Parathyroid adenoma (tissue), 2 donors: ENCODE measurements around the gene RUNX2.

Experiments
- H2AFZ ChIP-seq: fragments of 300-600 bp; sonication (generic); one replicate; pipeline ENCODE4 v1.7.0; 2017; ENCODE audit warnings: antibody characterized with exemption, mild to moderate bottlenecking
- H3K27ac ChIP-seq: fragments of 300-600 bp; sonication (generic); one replicate; pipeline ENCODE4 v1.7.0; 2017
- H3K27me3 ChIP-seq: fragments of 300-600 bp; sonication (generic); one replicate; pipeline ENCODE4 v1.7.0; 2017; ENCODE audit warnings: low read length; ENCODE audit not compliant: control insufficient read depth, insufficient read depth
- H3K36me3 ChIP-seq: fragments of 300-600 bp; sonication (generic); one replicate; pipeline ENCODE4 v1.7.0; 2017; ENCODE audit warnings: low read length; ENCODE audit not compliant: control insufficient read depth, insufficient read depth
- H3K4me1 ChIP-seq: fragments of 300-600 bp; sonication (generic); one replicate; pipeline ENCODE4 v1.7.0; 2017; ENCODE audit warnings: control low read depth
- H3K4me2 ChIP-seq: fragments of 300-600 bp; sonication (generic); one replicate; pipeline ENCODE4 v1.7.0; 2017; ENCODE audit warnings: low read length
- H3K4me3 ChIP-seq: fragments of 300-600 bp; sonication (generic); one replicate; pipeline ENCODE4 v1.7.0; 2017; ENCODE audit warnings: low read depth, low read length
- H3K79me2 ChIP-seq: fragments of 300-600 bp; sonication (generic); one replicate; pipeline ENCODE4 v1.7.0; 2017; ENCODE audit warnings: control low read depth
- H3K9ac ChIP-seq: fragments of 300-600 bp; sonication (generic); one replicate; pipeline ENCODE4 v1.7.0; 2017; ENCODE audit warnings: mild to moderate bottlenecking
- H3K9me3 ChIP-seq: fragments of 300-600 bp; sonication (generic); one replicate; pipeline ENCODE4 v1.7.0; 2017; ENCODE audit warnings: low read length; ENCODE audit not compliant: control insufficient read depth
- TF ChIP-seq, protein P1 (sequence below): fragments of 300-600 bp; sonication (generic); IDR thresholded peaks from one replicate; pipeline ENCODE4 v1.7.0; 2017; ENCODE audit warnings: antibody characterized with exemption, mild to moderate bottlenecking
- donor health status: primary hyperparathyroidism.

Gene RUNX2

DNA sequence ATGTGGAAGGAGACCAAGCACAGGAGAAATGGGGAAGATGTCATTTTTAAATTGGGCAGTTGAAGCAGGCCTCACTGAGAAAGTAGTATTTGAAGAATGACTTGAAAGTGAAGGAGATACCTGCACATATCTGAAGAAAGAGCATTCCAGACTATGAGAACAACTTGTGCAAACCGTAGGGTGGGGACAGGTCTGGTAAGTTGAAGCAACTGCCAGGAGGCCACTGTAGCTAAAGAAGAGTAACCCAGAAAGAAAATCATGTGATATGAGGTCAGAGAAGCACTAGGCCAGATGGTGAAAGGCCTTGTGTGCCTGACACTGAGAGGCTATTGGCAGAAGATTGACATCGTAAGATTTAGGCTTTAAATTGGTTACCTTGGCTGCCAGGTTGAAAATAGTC lies 54.3 kb downstream of the RUNX2 start:
- Histone ChIP-seq H3K4me3 (no peak overlapping the region), H3K79me2 (no peaks in the 10 kb centered on the region), H3K4me2 (no peak overlapping the region), H3K27ac (no peak overlapping the region), H3K36me3 (no peaks in the 10 kb centered on the region), H3K9ac (no peak overlapping the region), H3K27me3 (no peaks in the 10 kb centered on the region), H2AFZ (no peak overlapping the region), H3K9me3 (no peaks in the 10 kb centered on the region), H3K4me1 (no peaks in the 10 kb centered on the region)
- TF ChIP-seq, protein P1, sequence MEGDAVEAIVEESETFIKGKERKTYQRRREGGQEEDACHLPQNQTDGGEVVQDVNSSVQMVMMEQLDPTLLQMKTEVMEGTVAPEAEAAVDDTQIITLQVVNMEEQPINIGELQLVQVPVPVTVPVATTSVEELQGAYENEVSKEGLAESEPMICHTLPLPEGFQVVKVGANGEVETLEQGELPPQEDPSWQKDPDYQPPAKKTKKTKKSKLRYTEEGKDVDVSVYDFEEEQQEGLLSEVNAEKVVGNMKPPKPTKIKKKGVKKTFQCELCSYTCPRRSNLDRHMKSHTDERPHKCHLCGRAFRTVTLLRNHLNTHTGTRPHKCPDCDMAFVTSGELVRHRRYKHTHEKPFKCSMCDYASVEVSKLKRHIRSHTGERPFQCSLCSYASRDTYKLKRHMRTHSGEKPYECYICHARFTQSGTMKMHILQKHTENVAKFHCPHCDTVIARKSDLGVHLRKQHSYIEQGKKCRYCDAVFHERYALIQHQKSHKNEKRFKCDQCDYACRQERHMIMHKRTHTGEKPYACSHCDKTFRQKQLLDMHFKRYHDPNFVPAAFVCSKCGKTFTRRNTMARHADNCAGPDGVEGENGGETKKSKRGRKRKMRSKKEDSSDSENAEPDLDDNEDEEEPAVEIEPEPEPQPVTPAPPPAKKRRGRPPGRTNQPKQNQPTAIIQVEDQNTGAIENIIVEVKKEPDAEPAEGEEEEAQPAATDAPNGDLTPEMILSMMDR = no peak

DNA sequence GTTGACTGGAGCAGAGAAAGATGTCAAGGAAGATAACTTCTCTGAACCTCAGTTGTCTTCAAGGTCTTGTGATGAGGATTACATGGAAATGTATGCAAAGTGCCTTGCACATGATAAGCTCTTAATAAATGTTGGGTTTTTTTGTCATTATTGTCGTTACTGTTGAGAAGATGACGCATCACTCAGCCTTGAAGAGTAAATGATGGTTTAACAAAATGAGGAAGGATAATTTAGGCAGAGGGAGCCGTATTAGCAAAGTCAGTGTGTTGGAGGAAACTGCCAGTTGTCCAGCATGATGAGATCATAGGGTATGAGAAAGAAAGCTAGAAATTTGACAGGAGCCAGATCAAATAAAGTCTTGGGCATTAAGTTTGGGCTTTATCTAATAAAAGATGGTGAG lies 58.4 kb downstream of the RUNX2 start:
- Histone ChIP-seq H3K4me3 (no peak overlapping the region), H3K9ac (no peak overlapping the region), H3K4me1 (no peaks in the 10 kb centered on the region), H3K4me2 (no peak overlapping the region), H3K27me3 (no peaks in the 10 kb centered on the region), H3K9me3 (no peaks in the 10 kb centered on the region), H3K27ac (no peak overlapping the region), H2AFZ (no peak overlapping the region), H3K79me2 (no peaks in the 10 kb centered on the region), H3K36me3 (no peaks in the 10 kb centered on the region)
- TF ChIP-seq, protein P1 = no peak

DNA sequence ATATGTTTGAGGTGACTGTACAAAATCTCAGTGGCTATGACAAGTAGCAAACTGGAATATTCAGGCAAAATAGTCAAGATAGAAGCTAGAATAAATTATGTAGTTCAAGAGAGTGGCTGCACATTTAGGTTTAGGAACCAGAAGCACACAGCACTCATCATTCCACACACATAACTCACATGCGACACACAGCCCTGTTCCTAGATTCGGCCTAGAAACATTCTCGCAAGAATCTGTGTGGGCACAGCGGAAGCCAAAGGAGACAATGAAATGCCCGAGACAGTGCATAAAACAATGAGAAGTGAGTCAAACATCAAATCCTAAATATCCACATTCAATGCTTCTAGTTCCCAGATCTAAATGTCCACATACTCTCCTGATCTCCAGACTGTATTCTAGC lies 59.1 kb downstream of the RUNX2 start:
- Histone ChIP-seq H3K27me3 (no peaks in the 10 kb centered on the region), H2AFZ (no peak overlapping the region), H3K9ac (no peak overlapping the region), H3K4me2 (no peak overlapping the region), H3K79me2 (no peaks in the 10 kb centered on the region), H3K4me1 (no peaks in the 10 kb centered on the region), H3K27ac (no peak overlapping the region), H3K9me3 (no peaks in the 10 kb centered on the region), H3K36me3 (no peaks in the 10 kb centered on the region), H3K4me3 (no peak overlapping the region)
- TF ChIP-seq, protein P1 = no peak

DNA sequence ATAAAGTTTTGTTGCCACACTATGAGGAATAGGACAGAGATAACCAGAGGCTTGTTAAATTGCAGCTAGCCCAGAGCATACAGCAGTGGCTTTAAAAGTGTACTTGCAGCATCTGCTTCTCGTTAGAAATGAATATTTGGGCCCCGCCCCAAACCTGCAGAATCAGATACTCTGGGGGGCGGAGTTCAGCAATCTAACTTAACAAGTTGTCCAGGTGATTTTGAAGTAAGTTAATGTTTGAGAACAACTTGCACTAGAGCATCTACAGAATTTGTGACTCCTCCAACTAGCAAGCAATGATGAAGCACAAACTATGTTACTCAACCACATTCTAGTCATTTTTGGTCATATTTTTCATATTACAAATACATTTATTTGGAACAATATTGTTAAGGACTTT lies 60.2 kb downstream of the RUNX2 start:
- Histone ChIP-seq H3K9me3 (no peaks in the 10 kb centered on the region), H3K9ac (no peak overlapping the region), H3K36me3 (no peaks in the 10 kb centered on the region), H3K4me1 (no peaks in the 10 kb centered on the region), H2AFZ (no peak overlapping the region), H3K4me2 (no peak overlapping the region), H3K79me2 (no peaks in the 10 kb centered on the region), H3K27ac (no peak overlapping the region), H3K4me3 (no peak overlapping the region), H3K27me3 (no peaks in the 10 kb centered on the region)
- TF ChIP-seq, protein P1 = no peak

DNA sequence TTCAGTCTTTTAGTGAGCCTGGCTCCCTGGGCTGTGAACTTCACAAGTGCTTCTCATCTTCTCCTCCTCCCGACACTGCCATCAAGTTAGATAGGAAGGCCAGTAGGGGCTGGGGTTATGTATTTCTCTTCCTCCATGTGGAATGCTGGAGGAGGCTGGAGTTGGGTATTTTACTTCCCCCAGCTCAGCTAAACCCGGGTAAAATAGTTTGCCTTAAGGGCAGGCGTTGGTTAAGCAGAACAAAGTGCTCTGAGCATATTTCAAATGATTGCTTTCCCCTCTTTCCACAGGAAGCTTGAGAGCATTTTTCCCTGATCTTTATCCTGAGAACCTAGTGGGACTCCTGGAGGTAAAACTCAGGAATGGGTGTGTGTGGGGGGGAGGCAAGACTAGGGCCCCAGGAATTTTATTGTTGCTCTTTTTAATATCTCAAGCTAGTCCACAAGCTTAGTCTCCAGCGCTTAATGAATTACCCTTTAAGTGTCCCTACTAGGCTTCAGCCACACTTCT lies 66.5 kb downstream of the RUNX2 start:
- Histone ChIP-seq H3K27me3 (no peaks in the 10 kb centered on the region), H3K9me3 (no peaks in the 10 kb centered on the region), H3K9ac (no peak overlapping the region), H3K4me1 (no peaks in the 10 kb centered on the region), H3K4me2 (no peak overlapping the region), H3K36me3 (no peaks in the 10 kb centered on the region), H2AFZ (no peak overlapping the region), H3K27ac (no peak overlapping the region), H3K79me2 (no peaks in the 10 kb centered on the region), H3K4me3 (no peak overlapping the region)
- TF ChIP-seq, protein P1 = no peak
